GM10266 (cell line): ENCODE results near the gene TSC2.

ENCODE experiments used
- DNase-seq: peaks from one replicate; pipeline ENCODE4 v3.0.0; 2012; ENCODE audit errors: extremely low spot score
- CTCF ChIP-seq: IDR thresholded peaks from 2 replicates; pipeline ENCODE4 v1.5.1; 2012; ENCODE audit warnings: mild to moderate bottlenecking, low read depth; ENCODE audit not compliant: control insufficient read depth, insufficient read depth; ENCODE audit errors: missing control alignments

TSC2 gene

GRCh38 chr16:2015117-2015946 lies 32.5 kb upstream of the TSC2 start:
- no peak for TF ChIP-seq CTCF
- DNase-seq = no peak

GRCh38 chr16:2015947-2016208 lies 31.9 kb upstream of the TSC2 start:
- no peak for TF ChIP-seq CTCF
- DNase-seq = no peak

GRCh38 chr16:2016407-2016922 lies 31.3 kb upstream of the TSC2 start:
- TF ChIP-seq CTCF = peak; percentile 27
- DNase-seq = no peak

- TF ChIP-seq CTCF = no peak
- no peak for DNase-seq
These were observed 28.3 kb upstream of the TSC2 start, which contains the start of gene NPW for GRCh38 chr16:2019518-2019920. Gene NPW (plus strand): TSS chr16:2019785.

GRCh38 chr16:2019921-2020831 lies 27.6 kb upstream of the TSC2 start:
- no peak for TF ChIP-seq CTCF
- DNase-seq = no peak

GRCh38 chr16:2022723-2023091 lies 25.1 kb upstream of the TSC2 start:
- DNase-seq = no peak
- no peak for TF ChIP-seq CTCF
